ENCODE data around the gene IGHMBP2.

The IGHMBP2 gene

GRCh38 chr11:68928136-68928880 is 24.6 kb downstream of the IGHMBP2 start:
- no peak for DNase-seq

GRCh38 chr11:68929135-68929534 is 25.4 kb downstream of the IGHMBP2 start:
- DNase-seq: no peak

- no peak for DNase-seq
Measured at GRCh38 chr11:68929706-68930570, 26.2 kb downstream of the IGHMBP2 start.

GRCh38 chr11:68930991-68931855 is 27.5 kb downstream of the IGHMBP2 start:
- DNase-seq: no peak

- DNase-seq: no peak
Measured at GRCh38 chr11:68931911-68932310, 28.2 kb downstream of the IGHMBP2 start.

GRCh38 chr11:68932358-68932757 is 28.7 kb downstream of the IGHMBP2 start:
- no peak for DNase-seq

- no peak for DNase-seq
Measured at GRCh38 chr11:68932933-68933577, 29.4 kb downstream of the IGHMBP2 start.

- DNase-seq: no peak
Measured at GRCh38 chr11:68933605-68934320, 30.1 kb downstream of the IGHMBP2 start.

GRCh38 chr11:68934321-68934645 is 30.6 kb downstream of the IGHMBP2 start:
- no peak for DNase-seq

- DNase-seq: no peak
Measured at GRCh38 chr11:68934666-68935065, 31.0 kb downstream of the IGHMBP2 start.

- DNase-seq: no peak
Measured at GRCh38 chr11:68935066-68935465, 31.4 kb downstream of the IGHMBP2 start.

GRCh38 chr11:68935516-68936357 is 32.0 kb downstream of the IGHMBP2 start:
- DNase-seq: no peak

- DNase-seq: no peak
Measured at GRCh38 chr11:68936358-68936636, 32.6 kb downstream of the IGHMBP2 start.

GRCh38 chr11:68936676-68937620 is 33.3 kb downstream of the IGHMBP2 start:
- no peak for DNase-seq

- no peak for DNase-seq
Measured at GRCh38 chr11:68938088-68938487, 34.4 kb downstream of the IGHMBP2 start.

GRCh38 chr11:68938816-68939582 is 35.3 kb downstream of the IGHMBP2 start:
- DNase-seq: no peak

- DNase-seq: no peak
Measured at GRCh38 chr11:68939583-68940555, 36.2 kb downstream of the IGHMBP2 start.
